ENCODE data around the gene FOSL1. TPM values are rescaled to one million over a fixed set of nuclear protein-coding genes. Genes with fewer than 3 reads are reported as not detected.
A peak's percentile ranks its signal among the peaks of the same experiment; 100 is the strongest.

The FOSL1 gene
- total RNA-seq, 1 experiment from 2014 or later = 232 TPM

DNA sequence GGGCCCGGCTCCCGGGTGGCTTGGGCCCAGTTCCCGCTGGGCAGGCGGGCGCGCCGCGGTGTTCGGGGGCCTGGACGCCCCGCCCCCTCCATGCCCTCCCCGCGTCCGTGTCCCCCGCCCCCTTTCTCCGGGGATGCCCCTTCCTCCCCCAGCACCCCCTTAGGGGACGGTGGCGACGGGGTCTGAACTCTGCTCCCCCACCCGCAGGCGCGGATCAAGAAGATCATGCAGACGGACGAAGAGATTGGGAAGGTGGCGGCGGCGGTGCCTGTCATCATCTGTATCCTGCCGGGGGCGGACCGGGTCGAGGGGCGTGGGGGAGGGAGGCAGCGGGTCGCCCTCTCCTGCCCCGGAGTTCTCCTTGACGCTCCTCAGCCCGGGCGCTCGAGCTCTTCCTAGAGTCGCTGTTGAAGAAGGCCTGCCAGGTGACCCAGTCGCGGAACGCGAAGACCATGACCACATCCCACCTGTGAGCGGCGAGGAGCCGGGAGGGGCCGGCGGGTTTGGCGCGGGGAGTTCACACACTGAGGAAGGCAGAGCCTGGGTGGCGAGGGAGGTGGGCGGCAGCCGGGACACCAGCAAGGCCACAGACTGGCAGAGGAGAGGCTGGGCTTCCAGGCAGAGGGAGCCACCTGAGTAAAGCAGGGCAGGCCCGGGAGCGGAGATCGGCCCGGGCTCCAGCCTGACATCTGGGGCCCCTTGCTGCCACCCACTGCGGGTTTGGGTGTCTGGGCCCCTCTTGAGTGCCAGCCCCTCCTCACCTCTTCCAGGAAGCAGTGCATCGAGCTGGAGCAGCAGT, 19.6 kb upstream of the FOSL1 start:
- DNase-seq (ENCODE audit: low read depth) = no peak

DNA sequence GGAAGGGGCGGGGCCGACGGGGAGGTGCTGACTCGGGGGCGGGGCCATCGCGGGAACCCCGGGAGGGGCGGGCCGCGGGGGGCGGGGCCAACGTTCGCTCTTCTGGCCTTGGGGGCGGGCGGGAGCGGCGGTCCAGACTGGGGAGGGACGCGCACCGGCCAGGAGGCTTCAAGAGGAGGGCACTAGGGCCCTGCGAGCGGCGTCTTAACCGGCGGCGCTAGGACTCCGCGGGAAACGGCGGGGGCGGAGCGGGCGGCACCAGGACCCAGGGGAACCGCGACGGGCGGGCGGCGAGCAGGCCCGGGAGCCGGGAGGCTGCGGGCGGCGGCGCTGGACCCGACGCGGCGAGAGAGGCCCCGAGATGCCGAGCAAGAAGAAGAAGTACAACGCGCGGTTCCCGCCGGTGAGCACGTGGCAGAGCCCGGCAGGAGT, 19.0 kb upstream of the FOSL1 start, which contains the start of gene DRAP1:
TSS of gene DRAP1 (plus strand) at position 286 of the 432 bp plus-strand sequence. CDS start at position 362, 76 bp downstream.
- peak; percentile 98 for DNase-seq (ENCODE audit: low read depth)

DNA sequence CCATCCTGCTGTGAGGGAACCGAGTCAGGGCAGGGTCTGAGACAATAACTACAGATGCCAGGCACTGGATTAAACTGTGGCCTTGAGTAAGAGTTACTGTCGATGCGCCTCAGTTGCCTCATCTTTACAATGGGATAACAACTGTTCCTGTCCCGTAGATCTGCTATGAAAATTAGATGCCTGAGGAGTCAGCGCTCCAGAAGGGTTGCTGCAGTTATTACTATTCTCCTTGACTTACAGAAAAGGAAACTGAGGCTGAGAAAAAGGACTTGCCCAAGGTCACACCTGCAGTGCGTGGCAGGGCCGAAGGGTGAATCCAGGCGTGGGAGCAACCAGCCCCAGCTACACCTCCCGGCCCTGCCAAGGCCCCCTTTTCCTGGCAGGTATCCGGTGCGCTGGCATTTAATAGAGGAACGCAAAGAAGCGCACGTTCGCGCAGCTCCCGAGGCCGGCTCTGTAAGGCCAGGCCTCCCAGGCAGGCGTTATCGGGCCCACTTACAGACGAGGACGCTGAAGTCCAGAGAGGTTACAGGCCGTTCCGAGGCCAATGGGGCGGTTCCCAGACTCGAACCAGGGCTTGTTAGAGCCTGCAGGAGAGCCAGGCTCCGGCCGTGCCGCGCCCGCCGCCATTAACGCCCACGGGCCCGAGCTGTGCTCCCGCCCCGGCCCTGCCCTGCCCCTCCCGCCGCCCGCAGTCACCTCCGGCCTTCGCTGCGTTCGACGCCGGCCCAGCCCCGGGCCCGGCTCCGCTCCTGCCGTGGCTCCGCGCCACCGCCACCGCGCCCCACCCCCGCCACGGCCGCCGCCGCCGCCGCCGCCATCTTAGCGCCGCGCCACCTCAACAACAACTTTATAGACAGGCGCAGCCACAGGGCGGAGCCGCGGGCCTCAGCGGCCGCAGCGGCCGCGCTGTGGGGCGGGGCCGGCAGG, 18.3 kb upstream of the FOSL1 start, which contains the start of gene C11orf68:
TSS of gene C11orf68 (minus strand) at position 852 of the 930 bp plus-strand sequence. CDS start at position 821, 31 bp downstream.
- DNase-seq (ENCODE audit: low read depth) = peak; percentile 52

DNA sequence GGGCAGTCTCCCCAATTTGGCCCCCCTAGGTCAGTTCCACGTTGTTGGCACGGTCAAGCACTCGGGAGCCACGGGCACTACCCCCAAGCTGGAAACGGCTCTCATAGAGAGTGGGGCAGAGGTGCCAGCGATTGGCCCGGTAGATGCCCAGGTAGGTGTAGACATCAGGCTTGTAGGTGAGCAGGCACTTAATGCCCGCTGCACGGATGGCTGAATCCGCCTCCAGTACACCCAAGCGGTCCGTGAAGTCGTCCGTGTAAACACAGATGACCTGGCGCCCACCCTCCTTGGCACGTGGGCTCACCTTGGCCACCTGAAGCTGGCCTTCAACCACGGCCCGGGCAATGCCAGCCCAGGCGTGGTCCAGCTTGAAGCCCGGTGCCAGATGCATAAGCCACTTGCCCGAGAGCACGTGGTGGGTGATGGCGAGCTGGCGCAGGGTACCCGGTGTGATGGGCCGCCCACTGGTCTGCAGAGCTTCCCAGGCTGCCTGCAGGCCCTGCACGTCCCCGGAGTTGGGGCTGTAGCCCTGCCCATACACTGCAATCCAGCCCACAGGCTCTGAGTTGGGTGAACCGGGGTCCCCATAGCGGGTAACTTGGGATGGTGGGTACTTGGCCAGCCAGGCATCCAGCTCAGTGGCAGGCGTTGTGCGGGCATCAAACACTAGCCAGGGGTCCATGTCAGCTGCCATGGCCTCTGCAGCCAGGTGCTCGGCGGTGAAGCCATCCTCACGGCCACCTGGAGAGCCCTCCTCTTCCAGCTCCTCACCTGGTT, 17.4 kb upstream of the FOSL1 start:
- DNase-seq (ENCODE audit: low read depth) = no peak

DNA sequence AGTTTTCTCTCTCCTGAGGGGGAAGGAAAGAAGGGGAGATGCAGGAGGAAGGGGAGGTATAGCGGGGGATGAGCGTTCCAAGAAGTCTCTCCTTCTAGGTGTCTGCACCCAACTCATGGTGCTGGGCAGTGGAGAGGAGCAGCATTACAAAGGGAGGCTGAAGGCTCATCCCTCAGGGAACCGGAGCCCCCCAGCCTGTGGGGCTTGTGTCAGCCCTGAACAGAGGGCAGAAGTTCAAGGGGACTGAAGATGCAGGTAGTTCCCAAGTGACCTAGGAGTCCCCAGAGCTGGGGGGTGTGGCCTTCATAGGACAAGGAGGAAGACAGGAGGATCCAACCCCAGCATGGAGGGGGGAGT, 16.9 kb upstream of the FOSL1 start:
- no peak for DNase-seq (ENCODE audit: low read depth)

DNA sequence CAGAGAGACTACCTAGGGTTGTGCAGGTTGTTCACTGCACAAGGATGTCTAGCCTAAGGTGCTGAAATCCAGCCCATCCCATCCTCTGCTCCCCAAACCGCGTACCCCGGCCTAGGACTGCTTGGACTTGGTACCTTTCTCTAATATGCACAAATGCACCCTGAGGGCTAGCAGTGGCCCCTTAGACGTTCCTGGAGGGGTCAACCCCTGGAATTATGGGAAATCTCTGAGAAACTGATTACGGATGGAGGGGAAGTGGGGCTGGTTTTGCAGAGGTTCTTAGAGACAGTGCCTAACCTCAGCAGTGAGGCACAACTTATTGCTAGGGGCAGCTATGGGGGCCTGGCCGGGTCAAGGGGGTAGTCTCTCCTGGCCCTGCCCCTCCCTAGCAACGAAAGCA, 16.2 kb upstream of the FOSL1 start:
- DNase-seq (ENCODE audit: low read depth) = no peak

DNA sequence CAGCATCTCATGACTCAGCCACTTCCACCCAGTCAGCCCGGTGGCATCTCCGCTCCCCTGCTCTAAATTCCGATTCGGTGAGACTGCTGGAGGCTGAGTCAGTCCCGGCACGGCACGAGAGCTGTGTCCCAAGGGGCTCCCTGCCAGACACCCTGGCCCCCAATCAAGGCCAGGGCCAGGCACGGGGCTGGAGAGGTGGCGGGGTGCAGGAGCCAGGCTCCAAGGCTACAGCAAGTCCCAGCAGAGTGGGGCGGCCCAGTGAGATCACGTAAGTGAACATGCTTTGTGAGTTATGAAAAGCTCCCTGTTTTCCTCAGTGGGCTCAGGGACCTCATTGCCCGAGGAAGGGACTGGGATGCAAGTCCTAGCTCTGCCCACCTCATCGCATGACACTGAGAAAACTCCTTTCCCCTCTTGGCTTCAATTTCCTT, 15.6 kb upstream of the FOSL1 start:
- peak; percentile 99 for DNase-seq (ENCODE audit: low read depth)

DNA sequence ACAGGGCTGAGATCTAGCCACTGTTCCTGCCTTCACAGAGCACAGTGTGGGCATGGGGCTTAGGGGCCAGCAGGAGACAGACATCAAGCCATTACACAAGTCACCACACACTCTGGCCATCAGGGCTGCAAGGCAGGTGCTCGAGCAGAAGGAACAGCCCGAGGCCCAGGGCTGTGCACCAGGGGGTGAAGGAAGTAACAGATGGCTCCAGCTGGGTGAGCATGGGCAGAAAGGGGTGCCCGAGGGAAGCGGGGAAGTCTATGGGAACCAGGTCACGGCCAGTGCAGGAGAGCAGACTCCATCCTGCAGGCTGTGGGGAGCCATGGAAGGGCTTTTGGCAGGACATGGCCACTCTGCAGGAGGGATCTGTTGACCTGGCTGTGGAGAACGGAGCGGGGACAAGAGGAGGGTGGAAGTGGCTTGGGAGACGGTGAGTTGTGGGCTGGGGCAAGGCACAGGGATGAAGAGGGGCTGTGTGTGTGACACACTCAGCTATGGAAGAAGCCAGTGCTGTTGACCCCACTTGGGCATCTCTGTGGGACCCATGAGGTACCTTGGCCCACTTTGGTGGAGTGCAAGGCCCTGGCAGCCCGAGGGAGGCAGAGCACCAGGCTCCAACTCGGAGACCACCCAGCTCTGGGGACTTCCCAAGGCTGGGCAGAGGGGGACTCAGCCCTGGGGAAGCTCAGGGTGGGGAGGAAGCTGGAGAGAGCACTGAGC, 15.1 kb upstream of the FOSL1 start:
- DNase-seq (ENCODE audit: low read depth) = peak; percentile 95

DNA sequence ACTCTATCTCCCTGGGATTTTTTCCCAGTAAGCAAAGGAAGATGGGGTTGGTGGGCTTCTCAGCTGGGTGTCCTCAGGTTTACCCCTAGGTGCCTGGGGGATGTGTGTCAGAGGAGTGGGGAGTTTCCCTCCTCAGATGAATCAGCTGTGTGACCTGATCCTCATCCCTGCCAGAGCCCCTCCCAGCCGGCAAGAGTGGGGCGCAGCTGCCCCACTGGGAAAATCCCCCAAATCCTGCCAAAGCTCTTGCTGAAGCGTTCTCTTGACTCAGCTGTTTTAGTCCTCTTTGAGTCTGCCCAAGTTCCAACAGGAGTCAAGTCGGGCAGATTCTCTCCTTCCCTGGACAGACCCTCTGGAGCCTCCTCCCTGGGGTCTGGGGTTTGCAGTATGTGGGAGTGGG, 12.7 kb upstream of the FOSL1 start:
- DNase-seq (ENCODE audit: low read depth) = peak; percentile 90

DNA sequence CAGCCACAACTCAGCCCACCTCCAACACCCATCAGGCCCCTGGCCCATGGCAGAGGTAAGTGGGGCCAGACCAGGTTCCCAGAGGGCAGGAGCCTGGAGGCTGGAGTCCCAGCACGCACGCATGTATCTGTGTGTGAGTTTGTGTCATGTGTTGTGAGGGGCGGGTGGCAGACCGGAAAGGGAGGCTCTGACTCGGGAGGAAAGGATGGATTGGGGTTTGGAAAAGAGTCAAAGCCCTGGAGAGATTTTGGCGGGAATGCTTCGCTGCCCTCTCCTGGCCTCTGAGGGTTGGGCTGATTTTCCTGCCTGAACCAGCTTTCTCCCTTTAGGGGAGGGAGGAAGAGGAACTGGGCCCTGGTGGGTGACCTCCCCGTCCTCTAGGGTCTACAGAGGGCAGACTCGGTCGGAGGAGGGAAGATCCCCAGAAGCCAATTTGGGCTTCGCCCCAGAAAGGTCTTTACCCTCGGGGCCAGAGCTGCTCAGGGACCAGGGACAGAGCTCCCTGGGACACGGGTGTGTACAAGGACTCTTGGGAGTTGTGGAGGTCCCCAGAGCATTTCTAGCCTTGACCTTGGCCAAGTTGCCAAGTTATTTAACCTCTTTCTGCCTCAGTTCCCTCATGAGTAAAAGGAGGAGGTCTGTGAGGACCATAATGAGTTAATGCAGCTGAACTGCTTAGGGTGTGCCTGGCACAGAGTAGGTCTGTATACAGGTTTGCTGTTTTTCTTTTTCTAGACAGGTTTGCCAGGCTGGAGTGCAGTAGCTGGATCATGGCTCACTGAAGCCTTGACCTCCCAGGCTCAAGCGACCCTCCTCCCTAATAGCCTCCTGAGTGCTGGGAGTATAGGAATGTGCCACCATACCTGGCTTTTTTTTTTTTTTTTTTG, 11.7 kb upstream of the FOSL1 start:
- peak; percentile 98 for DNase-seq (ENCODE audit: low read depth)

DNA sequence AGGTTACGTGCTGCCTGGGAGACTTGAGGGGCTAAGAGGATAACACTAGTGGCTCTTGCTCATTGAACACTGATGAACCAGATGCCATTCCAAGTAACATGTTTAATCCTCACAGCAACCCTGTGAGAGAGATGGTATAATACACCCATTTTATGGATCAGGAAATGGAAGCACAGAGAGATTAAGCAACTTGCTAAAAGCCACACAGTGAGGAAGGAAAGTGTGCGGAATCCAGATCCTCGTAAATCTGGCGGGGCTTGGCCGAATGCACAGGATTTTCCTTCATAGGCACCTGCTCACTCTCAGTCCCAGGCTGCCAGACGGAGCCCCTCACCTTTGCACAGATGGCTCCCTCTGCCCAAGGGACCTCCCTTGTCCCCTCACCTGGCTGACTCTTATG, 7.7 kb upstream of the FOSL1 start:
- no peak for DNase-seq (ENCODE audit: low read depth)

DNA sequence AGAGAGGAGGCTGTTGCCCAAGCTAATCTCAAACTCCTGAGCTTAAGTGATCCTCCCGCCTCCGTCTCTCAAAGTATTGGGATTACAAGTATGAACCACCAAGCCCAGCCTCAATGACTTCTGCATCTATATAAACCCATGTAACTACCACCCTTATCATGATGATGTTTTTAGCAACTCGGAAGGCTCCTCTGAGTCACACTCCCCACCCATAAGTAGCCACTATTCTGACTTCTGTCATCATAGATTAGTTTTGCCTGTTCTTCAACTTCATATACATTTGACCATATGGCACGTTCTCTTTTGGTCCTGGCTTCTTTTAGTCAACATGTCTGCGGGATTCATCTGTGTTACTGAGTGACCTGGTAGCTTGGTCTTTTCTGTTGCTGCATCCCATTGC, 6.4 kb upstream of the FOSL1 start:
- no peak for DNase-seq (ENCODE audit: low read depth)

DNA sequence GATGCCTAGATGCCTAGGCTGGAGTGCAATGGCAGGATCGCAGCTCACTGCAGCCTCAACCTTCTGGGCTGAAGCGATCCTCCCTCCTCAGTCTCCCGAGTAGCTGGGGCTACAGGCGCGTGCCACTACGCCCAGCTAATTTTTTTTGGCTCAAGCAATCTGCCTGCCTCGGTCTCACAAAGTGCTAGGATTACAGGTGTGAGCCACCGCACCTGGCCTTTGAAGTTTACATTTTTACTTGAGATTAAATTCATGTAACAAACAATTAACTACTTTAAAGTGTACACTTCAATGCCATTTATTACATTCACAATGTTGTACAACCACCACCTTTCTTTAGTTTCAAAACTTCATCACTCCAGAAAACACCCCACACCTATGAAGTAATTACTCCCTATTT, 3.5 kb upstream of the FOSL1 start:
- no peak for DNase-seq (ENCODE audit: low read depth)

DNA sequence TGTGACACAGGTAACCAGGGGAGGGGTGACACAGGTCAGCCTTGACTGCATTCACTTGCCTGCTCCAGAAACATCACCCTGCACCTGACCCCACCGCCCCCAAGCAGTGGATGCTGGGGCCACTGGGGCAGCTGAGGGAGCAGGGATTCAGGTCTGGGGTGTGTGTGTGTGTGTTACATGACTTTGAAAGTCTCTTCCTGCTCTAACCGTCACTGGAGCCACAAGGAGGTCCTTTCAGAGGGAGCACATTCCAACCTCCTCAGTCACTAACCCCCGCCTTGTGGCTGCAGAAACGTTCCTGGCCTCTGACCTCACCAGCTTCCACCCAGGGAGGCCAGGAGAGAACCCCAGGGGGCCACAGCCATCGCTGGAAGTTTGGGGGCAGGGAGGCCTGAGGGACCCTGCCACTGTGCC, 2.9 kb upstream of the FOSL1 start:
- peak; percentile 97 for DNase-seq (ENCODE audit: low read depth)

DNA sequence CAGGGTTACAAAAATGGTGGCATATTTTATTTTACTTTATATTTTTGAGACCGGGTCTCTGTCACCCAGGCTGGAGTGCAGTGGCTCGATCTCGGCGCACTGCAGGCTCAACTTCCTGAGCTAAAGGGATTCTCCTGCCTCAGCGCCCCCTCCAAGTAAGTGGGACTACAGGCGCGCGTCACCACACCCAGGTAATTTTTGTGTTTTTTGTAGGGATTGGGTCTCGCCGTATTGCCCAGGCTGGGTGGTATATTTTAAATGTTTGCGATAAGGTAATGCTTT, 652 bp upstream of the FOSL1 start:
- DNase-seq (ENCODE audit: low read depth) = no peak

DNA sequence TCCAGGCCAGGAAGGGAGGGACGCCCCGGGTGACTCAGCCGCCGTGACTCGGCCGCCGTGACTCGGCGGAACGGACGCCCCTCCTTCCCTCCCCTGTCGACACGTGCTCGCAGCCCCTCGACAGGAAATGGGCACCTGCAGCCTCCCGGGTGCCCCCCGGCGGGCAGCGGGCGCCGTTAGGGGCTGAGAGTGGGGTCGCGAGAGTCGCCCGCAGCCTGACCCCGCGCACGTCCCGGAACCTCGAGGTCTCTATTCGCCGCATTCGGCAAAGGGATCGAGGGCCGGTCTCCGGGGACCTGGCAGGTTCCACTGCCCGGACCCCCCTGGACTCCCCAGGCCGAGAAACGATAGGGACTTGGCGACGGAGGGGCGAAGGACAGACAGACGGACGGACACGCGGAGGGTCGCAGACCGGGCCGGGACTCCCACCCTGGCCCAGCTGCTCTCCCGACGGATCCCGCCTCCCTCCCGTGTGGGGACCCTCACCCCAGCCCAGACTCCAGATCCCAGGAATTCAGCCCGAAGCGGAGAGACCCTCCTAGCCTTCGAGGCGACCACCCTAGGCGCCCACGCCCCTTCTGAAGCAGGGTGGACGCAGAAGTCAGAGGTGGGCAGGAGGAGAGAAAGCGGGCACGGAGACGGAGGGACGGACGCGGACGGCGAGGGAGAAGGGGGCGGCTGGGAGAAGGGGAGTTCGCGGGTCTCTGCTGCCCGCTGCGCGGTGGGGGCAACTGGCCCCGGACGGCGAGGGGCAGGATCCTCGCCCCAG, 648 bp downstream of the FOSL1 start:
- DNase-seq (ENCODE audit: low read depth) = peak; percentile 88

DNA sequence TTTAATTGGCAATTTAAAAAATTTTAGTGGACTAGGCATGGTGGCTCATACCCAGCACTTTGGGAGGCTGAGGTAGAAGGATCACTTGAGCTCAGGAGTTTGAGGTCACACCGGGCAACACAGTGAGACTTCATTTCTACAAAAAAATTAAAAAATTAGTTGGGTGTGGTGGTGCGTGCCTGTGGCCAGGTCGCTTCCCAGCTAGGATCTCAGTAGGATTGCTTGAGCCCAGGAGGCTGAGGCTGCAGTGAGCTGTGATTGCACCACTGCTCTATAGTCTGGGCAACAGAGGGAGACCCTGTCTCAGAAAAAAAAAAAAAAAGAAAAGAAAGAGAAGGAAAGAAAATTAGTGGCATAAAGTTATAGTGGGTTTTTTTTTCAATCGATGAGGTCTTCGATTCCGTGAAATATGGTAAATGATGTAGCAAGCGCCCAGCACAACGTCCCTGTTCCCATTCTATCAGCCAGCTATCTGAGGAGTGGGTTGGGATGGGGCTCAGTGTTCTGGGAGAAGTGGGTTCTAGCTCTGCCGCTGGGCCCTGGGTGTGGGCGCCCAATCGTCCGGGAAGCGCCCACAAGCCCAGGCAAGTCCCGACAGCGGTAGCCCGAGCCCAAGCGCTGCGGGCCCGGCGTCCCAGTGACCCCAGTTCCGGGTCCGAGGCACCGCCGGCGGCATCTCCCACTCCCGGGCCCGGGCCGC, 1.4 kb downstream of the FOSL1 start:
- no peak for DNase-seq (ENCODE audit: low read depth)

DNA sequence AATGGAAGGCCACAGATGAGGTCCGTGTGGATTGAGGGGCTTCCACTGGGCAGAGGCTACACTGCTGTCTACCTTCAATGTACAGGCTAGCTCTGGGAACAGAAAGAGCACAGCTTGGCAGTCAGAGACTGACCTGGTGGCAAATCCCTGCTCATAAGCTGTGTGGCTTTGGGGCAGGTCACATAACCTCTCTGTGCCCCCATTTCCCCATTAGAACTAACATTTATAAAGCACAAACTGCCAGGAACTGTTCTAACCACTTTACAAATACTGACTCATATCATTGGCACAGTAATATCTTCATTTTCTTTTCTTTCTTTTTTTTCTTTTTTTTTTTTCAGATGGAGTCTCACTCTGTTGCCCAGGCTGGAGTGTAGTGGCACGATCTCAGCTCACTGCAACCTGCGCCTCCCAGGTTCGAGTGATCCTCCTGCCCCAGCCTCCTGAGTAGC, 3.1 kb downstream of the FOSL1 start:
- DNase-seq (ENCODE audit: low read depth) = no peak
